H7 (cell line): ENCODE results near the gene TGM4. TPM values are rescaled to one million over a fixed set of nuclear protein-coding genes. Genes with fewer than 3 reads are reported as not detected.
"Not testable (repeated sequence)": the region's sequence is repeated elsewhere in the genome, so short reads cannot be mapped to it uniquely, and the experiment has no call there.

ENCODE experiments used
- DNase-seq: peaks from one replicate; pipeline ENCODE4 v3.0.0; 2012
- H3K27me3 ChIP-seq: 2 replicates; pipeline ENCODE4 v1.6.0; 2011; ENCODE audit warnings: mild to moderate bottlenecking, low read length; ENCODE audit not compliant: control insufficient read depth, insufficient read depth
- H3K36me3 ChIP-seq: replicated peaks from 2 replicates; pipeline ENCODE4 v1.5.1; 2011; ENCODE audit warnings: low read length; ENCODE audit not compliant: control insufficient read depth, insufficient read depth
- H3K4me3 ChIP-seq: 2 replicates; pipeline ENCODE4 v1.5.1; 2011; ENCODE audit warnings: low read depth, mild to moderate bottlenecking, control low read depth, low read length, moderate library complexity; ENCODE audit not compliant: insufficient read depth
- total RNA-seq: library from RNA; depleted of rRNA; stranded (reverse); fragments of >200 nt; shearing (Covaris generic); gene quantifications from 2 replicates; pipeline ENCODE4 v1.2.3, GENCODE V29; 2014

The TGM4 gene
- total RNA-seq, 1 experiment from 2014 or later: not detected

- Histone ChIP-seq H3K36me3 (peaks cover 16% of the 10 kb centered on the region), H3K27me3 (no peaks in the 10 kb centered on the region), H3K4me3 (no peak overlapping the region)
- DNase-seq: no peak
Observed at GRCh38 chr3:44939581-44940036, 65.2 kb downstream of the TGM4 start.

- no peak for DNase-seq
- Histone ChIP-seq H3K27me3 (no peaks in the 10 kb centered on the region), H3K36me3 (peaks cover 20% of the 10 kb centered on the region), H3K4me3 (no peak overlapping the region)
Observed at GRCh38 chr3:44942202-44942921, 68.0 kb downstream of the TGM4 start.

- H3K27me3 ChIP-seq: no peaks in the 10 kb centered on the region
- no peak for DNase-seq
- H3K36me3 ChIP-seq: peaks cover 4% of the 10 kb centered on the region
- H3K4me3 ChIP-seq: no peak overlapping the region
Observed at GRCh38 chr3:44948239-44948638, 73.8 kb downstream of the TGM4 start.

GRCh38 chr3:44949770-44950169, 75.4 kb downstream of the TGM4 start:
- H3K27me3 ChIP-seq, H3K4me3 ChIP-seq, DNase-seq, H3K36me3 ChIP-seq: not testable (repeated sequence)

GRCh38 chr3:44950275-44950734, 75.9 kb downstream of the TGM4 start:
- Histone ChIP-seq H3K4me3 (no peak overlapping the region), H3K27me3 (no peaks in the 10 kb centered on the region), H3K36me3 (peaks cover 4% of the 10 kb centered on the region)
- peak; percentile 57 for DNase-seq

- Histone ChIP-seq H3K36me3 (peaks cover 5% of the 10 kb centered on the region), H3K27me3 (no peaks in the 10 kb centered on the region), H3K4me3 (no peak overlapping the region)
- no peak for DNase-seq
Observed at GRCh38 chr3:44952689-44953088, 78.3 kb downstream of the TGM4 start.

GRCh38 chr3:44954304-44954703, 79.9 kb downstream of the TGM4 start:
- Histone ChIP-seq H3K27me3 (no peaks in the 10 kb centered on the region), H3K36me3 (peaks cover 6% of the 10 kb centered on the region), H3K4me3 (no peak overlapping the region)
- DNase-seq: no peak

- H3K27me3 ChIP-seq: no peaks in the 10 kb centered on the region
- no peak for DNase-seq
- no peak overlapping the region for H3K4me3 ChIP-seq
- H3K36me3 ChIP-seq: peaks cover 6% of the 10 kb centered on the region
Observed at GRCh38 chr3:44954962-44955361, 80.6 kb downstream of the TGM4 start.

- Histone ChIP-seq H3K4me3 (no peak overlapping the region), H3K36me3 (peaks cover 6% of the 10 kb centered on the region), H3K27me3 (no peaks in the 10 kb centered on the region)
- no peak for DNase-seq
Observed at GRCh38 chr3:44955917-44956316, 81.5 kb downstream of the TGM4 start.

GRCh38 chr3:44957986-44958385, 83.6 kb downstream of the TGM4 start:
- H3K36me3 ChIP-seq: peaks cover 6% of the 10 kb centered on the region
- DNase-seq: no peak
- no peak overlapping the region for H3K4me3 ChIP-seq
- H3K27me3 ChIP-seq: no peaks in the 10 kb centered on the region

- Histone ChIP-seq H3K27me3 (no peaks in the 10 kb centered on the region), H3K36me3 (peaks cover 6% of the 10 kb centered on the region), H3K4me3 (no peak overlapping the region)
- no peak for DNase-seq
Observed at GRCh38 chr3:44958386-44958785, 84.0 kb downstream of the TGM4 start.

GRCh38 chr3:44960387-44961026, 86.1 kb downstream of the TGM4 start:
- no peaks in the 10 kb centered on the region for H3K27me3 ChIP-seq
- H3K36me3 ChIP-seq: peaks cover 4% of the 10 kb centered on the region
- H3K4me3 ChIP-seq: no peak overlapping the region
- DNase-seq: no peak

GRCh38 chr3:44961888-44962287, 87.5 kb downstream of the TGM4 start:
- peaks cover 3% of the 10 kb centered on the region for H3K36me3 ChIP-seq
- H3K27me3 ChIP-seq: no peaks in the 10 kb centered on the region
- no peak overlapping the region for H3K4me3 ChIP-seq
- no peak for DNase-seq

GRCh38 chr3:44962621-44963393, 88.4 kb downstream of the TGM4 start:
- DNase-seq: no peak
- no peak overlapping the region for H3K4me3 ChIP-seq
- H3K36me3 ChIP-seq: peaks cover 1% of the 10 kb centered on the region
- H3K27me3 ChIP-seq: no peaks in the 10 kb centered on the region
